HG03565 (cell line): ENCODE results near the gene USP31.
"Not testable (repeated sequence)": the region's sequence is repeated elsewhere in the genome, so short reads cannot be mapped to it uniquely, and the experiment has no call there.

ENCODE experiments used
- ATAC-seq: cut with Tn5 transposase; IDR thresholded peaks from one replicate; pipeline ENCODE4 v1.9.1; 2021; ENCODE audit warnings: mild to moderate bottlenecking, moderate library complexity; ENCODE audit not compliant: unreplicated experiment

The USP31 gene

DNA sequence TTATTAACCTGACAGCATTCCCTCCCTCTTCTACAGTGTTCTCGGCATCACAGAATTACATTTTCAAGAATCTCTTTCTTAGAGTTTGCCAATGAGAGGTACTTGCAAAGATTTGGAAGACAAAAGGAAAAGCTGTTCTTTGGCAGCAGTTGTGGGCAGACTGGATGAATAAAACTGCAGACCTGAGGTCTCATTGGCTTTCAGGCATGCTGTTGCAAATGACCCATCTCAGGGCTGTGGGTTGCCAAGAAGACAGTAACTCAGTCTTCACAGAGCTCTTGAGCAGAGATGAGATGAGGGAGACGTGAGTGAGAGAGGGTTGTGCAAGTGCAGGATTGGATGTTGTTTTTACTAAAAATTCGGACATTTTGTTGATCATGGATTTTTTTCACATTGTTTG, 11.3 kb upstream of the USP31 start:
- ATAC-seq = no peak

DNA sequence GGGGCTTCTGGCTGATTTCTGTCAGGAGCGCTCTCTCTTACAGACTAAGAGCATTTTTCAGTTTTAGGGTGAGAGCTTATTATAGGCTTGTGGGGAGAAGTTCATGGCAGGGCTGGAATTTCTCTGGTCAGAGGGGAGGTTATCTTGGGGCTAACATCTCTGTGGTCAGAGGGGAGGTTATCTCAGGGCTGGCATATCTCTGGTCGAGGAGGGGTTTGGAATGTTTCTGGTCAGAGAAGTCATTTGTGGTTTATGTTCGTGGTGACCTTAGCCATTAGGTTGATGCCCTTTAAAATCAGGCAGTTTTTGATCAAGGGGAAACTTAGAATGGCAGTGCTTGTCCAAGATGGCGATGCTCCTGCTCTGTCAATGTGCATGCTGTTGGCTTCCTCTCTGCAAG, 10.8 kb upstream of the USP31 start:
- ATAC-seq = no peak

DNA sequence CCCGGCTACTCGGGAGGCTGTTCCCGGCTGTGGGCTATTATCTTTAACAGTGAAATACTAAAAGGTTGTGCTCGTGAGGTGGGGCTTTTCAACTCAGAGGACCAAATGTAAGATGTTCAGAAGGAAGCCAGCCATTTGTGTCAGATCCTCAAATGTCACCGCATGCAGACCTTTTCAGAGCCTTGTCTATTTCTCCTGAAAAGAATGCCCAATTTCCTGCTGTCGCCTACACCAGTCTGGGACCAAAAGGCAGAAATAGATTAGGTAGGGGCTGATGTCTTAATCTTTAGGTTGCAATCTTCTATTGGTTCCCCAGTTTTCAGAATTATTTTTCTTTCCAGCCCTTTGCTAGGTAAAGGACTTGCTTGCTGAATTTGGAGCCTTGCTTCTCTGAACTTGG, 8.9 kb upstream of the USP31 start:
- no peak for ATAC-seq

DNA sequence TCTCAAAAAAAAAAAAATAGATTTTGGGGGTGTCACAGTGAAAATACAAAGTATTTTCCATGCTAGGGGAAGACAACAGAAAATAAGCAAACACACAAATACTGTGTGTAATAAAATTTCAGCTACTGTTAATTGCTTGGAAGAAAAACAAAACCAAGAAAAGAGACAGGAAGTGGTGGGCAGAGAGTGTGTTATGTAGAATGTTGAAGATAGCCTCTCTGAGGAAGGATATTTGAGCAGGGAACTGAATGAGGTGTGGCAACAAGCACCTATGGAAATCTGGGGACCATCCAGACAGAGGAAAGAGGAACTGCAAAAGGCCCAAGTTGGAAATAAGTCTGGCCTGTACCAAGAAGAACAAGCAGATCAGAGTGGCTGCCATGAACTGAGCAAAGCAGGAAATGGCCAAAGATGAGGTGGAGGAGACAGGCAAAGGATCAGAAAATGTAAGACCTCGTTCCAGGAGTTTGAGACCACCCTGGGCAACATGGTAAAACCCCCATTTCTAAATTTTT, 7.8 kb upstream of the USP31 start:
- ATAC-seq = no peak

DNA sequence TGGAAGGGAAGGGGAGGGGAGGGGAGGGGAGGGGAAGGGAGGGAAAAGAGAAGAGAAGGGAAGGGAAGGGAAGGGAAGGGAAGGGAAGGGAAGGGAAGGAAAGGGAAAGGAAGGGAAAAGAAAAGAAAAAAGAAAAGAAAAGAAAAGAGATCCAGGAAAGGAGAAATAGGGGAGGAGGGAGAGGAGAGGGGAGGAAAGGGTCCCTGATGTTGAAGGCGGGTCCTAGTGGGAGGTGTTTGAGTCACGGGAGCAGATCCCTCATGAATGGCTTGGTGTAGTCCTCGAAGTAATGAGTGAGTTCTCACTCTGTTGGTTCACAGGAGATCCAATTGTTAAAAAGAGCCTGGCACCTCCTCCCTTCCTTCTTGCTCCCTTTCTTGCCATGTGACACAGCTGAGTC, 6.9 kb upstream of the USP31 start:
- ATAC-seq = no peak

DNA sequence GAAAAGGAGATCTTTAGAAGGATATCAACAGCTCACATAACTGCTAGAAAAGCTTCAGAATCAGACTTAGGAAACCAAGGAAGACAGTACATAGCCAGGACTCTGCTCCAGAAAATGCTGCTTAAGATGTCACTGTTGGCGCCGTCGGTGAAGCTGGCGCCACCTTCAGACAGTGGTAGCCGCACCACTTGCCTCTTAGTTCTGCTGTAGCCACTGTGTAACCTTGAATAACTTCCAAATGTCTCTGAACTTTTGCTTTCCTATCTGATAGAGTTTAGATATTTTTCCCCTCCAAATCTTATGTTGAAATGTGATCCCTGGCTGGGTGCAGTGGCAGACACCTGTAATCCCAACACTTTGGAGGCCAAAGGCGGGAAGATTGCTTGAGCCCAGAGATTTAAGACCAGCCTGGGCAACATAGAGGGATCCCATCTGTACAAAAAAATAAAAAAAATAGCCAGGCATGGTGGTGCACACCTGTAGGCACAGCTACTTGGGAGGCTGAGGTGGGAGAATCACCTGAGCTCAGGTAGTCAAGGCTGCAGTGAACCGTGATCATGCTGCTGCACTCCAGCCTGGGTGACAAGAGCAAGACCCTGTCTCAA, 6.3 kb upstream of the USP31 start:
- no peak for ATAC-seq

DNA sequence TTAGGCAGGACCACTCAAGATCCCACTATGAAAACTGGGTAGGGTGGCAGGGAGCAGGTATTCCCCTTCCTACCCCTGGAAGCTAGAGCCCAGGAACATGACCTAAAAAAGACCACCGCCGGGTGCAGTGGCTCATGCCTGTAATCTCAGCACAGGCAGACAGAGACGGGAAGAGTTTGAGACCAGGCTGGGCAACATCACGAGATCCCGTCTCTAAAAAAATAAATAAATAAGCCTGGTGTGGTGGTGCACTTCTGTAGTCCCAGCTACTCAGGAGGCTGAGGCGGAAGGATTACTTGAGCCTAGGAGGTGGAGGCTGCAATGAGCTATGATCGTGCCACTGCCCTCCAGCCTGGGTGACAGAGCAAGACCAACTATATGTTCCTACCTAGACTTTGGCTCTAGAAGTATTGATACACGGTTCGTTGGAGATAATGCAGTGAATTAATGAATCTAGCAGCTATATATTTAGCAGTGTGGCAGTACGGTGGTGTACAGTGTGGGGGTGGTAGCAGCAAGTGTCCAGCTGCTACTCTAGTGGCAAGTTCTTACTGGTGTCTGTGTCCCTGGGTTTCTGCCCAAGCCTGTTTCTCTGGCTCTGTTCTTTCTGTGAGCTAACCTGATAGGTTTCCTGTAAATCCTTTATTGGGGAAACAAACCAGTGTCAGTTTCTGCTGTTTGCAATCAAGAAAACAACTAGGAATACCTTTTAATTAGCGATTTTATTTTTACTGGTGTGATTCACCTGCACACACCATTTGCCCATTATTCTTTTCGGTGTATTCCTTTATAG, 3.3 kb upstream of the USP31 start:
- no peak for ATAC-seq

DNA sequence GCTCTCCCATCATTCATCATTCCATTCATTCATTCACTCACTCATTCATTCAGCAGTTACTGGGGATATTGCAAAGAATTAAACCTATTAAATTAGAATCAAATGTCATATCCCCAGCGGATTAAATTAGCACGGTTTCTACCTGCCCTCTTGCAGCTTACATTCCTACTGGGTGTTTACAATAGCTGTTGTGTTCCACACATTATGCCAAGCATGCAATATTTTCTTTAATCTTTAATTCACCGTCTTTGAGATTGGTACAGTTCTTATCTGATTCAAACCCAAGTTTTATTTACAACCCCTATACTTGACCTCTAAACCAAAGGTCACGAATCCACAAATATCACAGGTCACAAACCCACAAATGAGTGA, 727 bp upstream of the USP31 start:
- no peak for ATAC-seq

DNA sequence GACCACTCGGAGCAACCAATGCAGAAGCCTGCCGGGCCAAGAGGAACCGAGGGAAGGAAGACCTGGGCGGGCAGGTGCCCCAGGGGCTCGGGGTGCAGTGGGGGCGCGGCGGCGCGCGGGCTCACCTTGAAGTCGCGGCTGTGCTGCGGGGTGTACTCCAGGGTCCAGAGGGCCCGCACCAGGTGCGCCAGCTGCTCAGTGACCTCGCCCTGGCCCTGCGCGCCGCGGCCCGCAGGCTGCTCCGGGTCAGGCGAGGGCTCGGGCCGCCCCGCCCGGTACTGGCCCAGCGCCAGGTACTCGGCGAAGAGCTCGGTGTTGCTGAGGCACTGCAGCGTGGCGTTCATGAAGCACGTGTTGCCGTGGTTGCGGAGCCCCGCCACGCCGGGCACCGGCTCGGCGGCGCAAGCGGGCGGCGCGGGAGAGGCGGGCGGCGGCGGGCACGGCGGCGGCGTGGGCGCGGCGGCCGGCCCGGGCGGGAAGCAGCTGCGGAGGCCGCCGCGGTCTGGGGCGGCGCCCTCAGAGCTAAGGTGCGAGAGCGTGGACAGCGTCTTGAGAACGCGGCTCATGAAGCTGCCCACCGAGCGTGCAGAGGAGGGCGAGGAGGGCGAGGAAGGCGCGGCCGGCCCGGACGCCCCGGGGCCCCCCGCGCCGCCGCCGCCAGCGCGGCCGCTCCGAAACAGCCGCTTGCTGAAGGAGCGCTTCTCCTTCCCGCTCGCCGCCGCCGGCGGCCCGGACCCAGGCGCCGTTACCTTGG, 562 bp downstream of the USP31 start:
- ATAC-seq = peak; percentile 30

DNA sequence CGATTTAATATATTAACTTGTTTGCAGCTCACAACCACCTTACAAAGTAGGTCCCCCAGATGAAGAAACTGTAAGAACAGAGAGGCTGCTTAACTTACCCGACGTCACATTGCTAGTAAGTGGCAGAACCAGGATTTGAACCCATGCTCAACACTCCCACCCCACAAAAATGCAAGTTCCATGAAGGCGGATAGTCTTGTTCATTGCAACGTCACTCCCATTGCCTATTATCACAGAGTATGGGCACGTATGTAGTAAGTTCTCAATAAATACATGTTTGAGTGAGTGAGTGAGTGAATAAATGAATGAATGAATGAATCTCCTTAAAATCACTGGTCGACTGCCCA, 1.1 kb downstream of the USP31 start:
- no peak for ATAC-seq

DNA sequence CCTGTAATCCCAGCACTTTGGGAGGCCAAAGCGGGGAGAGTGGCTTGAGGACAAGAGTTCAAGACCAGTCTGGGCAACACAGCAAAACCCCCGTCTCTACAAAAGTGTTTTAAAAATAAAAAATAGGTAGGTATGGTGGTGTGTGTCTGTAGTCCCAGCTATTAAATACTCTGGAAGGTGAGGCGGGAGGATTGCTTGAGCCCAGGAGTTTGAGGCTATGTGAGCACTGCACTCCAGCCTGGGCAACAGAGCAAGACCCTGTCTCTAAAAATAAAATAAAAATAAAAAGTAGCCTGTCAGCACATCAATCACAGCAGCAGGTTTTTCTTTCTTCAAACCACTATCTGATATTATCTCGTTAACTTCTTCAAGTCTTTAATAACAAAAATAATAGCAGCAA, 1.6 kb downstream of the USP31 start:
- ATAC-seq = no peak

DNA sequence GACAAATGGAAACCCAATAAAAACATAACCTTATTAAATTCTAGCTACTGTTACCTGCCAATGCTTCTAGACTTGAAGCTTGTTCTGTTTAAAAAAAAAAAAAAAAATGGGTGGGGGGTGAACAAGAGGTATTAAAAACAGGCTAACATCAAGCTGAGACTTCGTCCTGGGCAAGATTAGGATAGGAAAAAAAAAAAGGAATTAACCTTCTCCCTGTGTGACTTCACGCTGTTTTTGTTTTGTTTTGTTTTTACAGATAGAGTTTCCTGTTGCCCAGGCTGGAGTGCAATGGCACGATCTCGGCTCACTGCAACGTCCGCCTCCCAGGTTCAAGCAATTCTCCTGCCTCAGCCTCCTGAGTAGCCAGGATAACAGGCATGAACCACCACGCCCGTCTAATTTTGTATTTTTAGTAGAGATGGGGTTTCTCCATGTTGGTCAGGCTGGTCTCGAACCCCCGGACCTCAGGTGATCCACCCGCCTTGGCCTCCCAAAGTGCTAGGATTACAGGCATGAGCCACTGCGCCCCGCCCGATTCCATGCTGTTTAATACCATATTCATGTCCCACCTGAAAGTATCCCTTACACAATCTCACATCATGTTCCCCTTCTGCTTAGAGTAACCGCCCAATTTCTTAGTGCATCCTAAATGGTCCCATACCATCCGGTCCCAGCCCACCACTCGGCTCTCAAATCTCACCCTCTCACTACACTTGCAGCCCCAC, 2.2 kb downstream of the USP31 start:
- no peak for ATAC-seq

DNA sequence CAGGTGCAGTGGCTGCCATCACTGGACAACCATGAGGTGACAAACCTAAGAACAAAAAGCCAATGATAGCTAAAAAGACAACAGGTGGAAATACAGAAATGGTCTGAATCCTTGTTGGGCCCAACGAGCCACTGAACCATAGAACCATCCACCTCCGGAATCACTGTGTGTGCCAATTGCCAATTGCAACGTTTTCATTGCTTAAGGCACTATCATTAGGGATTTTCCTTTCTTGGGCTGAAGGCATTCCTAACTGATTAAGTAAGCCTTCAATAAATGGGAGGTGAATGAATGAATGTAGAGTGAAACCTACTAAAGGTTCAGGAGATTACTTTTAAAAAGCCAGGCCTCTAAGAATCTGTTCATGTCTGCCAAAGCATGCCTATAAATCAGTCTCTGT, 3.6 kb downstream of the USP31 start:
- no peak for ATAC-seq

DNA sequence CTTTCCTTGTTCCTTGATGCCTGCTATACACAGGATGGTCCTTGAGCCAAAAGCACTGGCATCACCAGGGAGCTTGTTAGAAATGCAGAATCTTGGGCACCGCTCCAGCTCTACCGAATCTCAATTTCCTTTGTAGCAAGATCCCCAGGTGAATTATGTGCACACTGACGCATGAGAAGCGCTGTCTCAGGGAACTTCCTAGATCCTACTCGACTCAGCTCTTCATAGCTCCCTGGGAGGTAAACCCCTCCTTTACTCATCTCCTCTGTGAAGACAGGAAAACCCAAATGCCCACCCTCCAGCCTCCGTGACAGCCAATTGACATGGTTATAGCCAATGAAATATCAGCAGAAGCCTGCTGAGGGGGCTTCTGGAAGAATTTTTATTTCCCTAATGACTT, 4.1 kb downstream of the USP31 start:
- no peak for ATAC-seq

DNA sequence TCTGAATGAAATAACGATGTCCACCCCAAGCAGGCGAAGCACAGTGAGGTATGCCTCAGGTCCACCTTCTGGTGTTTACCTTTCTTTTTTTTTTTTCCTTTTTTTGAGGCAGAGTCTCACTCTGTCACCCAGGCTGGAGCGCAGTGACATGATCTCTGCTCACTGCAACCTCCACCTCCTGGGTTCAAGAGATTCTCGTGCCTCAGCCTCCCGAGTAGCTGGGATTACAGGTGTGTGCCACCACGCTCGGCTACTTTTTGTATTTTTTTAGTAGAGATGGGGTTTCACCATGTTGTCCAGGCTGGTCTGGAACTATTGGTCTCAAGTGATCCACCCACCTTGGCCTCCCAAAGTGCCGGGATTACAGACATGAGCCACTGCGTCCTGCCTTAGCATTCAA, 4.9 kb downstream of the USP31 start:
- ATAC-seq = not testable (repeated sequence)

DNA sequence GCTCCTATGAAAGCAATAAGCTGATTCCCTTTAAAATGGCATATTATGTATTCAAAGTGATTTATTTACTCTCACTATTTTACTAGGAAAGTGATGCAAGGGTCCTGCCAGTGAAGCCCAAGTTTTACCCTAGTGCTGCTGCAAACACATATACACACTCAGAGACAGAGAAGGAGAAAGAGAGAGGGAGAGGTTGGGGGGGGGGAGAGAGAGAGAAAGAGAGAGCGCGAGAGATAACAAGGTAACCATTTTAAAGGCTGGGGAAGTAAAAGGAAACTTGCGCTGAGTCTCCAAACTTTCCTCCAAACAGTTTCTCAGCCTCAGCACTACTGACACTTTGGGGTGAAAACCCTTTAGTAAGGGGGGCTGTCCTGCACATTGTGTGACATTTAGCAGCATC, 5.9 kb downstream of the USP31 start:
- ATAC-seq = no peak

DNA sequence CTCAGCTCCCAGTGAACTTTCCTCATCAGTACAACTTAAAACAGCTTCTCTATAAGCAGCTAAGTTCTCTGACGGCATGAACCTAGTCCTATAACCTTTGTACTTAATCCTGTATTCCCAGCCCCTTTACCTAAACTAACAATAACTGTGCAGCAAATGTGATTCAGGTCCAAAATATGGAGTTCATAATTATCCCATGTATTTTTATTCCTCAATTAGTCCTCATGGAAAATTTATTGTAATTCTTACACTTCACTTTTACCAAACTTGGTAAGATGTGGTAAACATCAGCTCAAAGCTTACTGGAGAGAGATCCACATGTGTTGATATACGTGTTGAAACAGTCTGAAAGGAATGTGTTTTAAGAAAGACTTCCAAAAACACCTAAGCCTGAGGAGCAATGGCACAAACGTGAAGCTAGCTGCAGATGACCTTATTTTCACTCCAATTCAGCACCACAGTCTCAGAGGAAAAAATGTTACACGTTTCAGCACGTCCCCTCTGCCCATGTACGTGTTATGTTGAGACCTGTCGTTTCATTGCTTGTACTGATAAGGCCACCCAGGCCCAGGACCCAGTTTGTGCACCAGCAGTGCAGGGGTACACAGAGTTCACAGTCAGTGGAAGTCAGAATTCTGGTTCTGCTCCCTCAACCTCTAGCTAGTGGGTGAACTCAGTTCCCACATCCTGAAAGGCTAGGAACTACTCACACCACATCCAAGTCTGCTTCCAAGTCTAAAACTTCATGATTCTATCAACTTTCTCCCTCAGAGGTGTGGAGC, 7.1 kb downstream of the USP31 start:
- no peak for ATAC-seq

DNA sequence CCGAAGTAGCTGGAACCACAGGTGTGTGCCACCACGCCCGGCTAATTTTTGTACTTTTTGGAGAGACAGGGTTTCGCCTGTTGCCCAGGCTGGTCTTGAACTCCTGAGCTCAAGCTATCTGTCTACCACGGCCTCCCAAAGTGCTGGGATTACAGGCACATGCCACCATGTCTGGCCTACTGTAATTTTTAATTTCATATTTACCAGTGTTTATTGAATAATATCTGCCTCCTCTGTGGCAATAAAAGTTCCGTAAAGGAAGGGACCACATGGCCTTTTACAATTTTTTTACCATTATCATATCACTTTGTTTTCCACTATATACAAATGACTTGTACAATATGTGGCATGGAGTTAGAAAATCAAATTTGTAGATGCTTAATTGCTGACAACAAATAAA, 7.8 kb downstream of the USP31 start:
- ATAC-seq = no peak

DNA sequence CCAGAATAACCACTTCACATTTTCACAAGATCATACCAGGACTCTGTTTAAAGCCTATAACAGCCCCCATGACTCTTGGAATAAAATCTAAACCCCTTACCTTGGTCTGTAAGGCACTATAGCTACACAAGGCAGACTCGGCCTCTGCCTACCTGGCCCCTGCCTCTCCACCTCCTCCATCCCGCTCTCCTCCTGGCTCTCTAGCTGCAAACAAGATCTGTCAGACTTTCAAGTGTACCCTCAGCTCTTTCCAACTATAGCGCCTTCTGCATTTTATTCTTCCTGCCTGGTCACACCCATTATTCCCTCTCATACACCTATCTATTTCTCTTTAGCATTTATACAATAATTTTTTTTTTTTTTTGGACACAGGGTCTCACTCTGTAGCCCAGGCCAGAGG, 8.2 kb downstream of the USP31 start:
- no peak for ATAC-seq

DNA sequence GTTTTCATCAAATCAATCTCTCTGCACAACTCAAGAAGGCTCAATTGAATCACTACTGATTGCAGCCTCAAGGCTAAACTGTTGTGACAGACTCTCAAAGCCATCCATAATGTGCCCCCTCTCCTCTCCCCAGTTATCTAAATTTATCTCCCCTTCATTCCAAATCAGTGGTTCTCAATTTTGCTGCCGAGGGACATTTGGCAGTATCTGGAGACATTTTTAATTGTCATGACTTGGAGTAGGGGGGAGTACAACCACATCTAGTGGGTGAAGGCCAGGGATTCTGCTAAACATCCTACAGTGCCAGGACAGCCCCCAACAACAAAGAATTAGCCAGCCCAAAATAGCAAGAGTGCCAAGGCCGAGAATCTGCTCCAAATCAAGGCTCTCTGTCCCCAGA, 9.1 kb downstream of the USP31 start:
- no peak for ATAC-seq

DNA sequence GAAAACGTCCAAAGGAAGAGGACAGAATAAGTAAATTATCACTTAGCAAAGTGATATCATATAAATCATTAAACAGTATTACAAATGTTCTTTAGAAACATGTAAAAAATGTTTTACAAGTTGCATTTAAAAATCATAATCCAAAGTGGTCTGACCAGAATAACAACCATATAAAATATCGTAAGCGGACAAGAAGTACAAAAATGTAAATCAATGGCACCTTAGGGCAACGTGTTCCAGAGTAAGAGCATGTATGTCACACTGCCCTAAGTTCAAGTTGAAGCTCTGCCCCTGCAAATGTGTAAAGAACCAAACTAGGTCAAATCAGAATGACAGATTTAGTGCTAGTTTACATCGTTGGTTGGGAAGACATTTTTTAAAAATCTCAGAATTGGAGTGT, 11.4 kb downstream of the USP31 start:
- ATAC-seq = no peak
